Endothelial cell of hepatic sinusoid (primary cell): ENCODE data around the gene BAHD1.
"Not testable (repeated sequence)": the region's sequence is repeated elsewhere in the genome, so short reads cannot be mapped to it uniquely, and the experiment has no call there.

Experiments
- in situ Hi-C: cut with HindIII; loops from 2 replicates; pipeline ENCODE4 v1.10.0; 2017; ENCODE audit warnings: low sequenced_read_pairs

The BAHD1 gene

DNA sequence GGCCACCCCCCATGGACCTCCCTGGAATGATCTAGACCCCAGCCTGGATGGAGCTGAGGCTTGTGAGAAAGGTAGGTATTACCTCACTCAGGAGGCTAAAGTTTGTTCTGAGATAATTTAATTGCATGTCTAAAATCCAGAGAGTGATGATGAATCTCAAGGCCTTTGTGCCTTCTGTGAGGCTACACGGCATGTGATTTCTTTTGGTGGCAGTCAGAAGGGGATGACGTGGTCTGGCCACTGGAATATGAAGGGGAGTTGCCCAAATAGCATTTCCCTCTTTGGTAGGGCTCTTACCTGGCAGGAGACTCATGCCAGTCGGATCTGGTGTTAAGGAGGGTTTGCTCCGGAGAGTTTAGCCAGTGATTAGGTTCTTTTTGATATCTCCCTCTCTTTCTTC is 2.5 kb downstream of the BAHD1 start:
- in situ Hi-C loops: loop anchor here (5.0 kb wide), 2 partner anchors 46 to 59 kb away; no protein-coding TSS in a partner anchor

DNA sequence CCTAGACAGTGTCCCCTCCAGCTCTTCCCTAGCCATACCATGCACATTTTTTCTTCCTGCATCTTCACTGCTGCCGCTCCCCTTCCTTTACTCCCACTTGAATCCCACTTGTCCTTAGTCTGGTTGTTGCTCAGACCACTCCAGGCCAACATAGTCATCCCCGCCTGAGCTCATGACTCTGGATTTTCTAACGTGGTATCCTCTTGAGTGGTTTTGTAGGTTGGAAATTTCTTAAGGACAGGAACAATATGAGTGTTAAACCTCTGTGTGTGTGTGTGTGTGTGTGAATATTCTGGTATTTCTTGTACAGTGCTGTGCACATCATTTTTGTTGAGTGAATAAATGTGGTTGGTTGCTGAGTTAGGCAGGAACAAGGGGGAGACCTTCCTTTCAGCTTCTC is 3.1 kb downstream of the BAHD1 start:
- in situ Hi-C loops: loop anchor here (5.0 kb wide), 2 partner anchors 47 to 58 kb away; no protein-coding TSS in a partner anchor

GRCh38 chr15:40444736-40445135 is 4.0 kb downstream of the BAHD1 start:
- in situ Hi-C loops: loop anchor here (5.0 kb wide), 2 partner anchors 47 to 58 kb away; no protein-coding TSS in a partner anchor

GRCh38 chr15:40445421-40445922 is 4.7 kb downstream of the BAHD1 start:
- in situ Hi-C loops: no loop called here

DNA sequence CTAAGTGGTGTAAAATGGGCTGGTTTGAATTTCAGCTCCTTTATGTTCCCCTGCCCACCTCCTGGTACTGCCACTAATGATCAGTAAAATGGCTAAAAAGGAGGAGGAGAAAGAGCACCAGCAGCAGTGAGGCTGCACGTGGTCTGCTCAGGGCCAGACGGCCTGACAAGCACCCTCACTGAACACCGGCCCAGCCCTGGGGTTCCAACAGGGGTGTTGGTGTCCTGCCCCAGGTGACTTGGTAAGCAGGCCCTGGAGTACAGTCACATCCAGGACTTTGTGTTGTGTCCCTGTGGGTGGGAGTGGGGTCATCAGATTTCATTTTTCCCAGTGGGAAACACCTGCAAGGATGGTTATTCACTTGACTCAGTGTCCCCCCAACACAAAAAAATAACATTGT is 5.4 kb downstream of the BAHD1 start:
- in situ Hi-C loops: no loop called here

- in situ Hi-C loops: no loop called here
Measured at GRCh38 chr15:40448354-40448753, 7.6 kb downstream of the BAHD1 start.

GRCh38 chr15:40449275-40449674 is 8.5 kb downstream of the BAHD1 start:
- in situ Hi-C loops: no loop called here

GRCh38 chr15:40450047-40450446 is 9.3 kb downstream of the BAHD1 start:
- in situ Hi-C loops: no loop called here

DNA sequence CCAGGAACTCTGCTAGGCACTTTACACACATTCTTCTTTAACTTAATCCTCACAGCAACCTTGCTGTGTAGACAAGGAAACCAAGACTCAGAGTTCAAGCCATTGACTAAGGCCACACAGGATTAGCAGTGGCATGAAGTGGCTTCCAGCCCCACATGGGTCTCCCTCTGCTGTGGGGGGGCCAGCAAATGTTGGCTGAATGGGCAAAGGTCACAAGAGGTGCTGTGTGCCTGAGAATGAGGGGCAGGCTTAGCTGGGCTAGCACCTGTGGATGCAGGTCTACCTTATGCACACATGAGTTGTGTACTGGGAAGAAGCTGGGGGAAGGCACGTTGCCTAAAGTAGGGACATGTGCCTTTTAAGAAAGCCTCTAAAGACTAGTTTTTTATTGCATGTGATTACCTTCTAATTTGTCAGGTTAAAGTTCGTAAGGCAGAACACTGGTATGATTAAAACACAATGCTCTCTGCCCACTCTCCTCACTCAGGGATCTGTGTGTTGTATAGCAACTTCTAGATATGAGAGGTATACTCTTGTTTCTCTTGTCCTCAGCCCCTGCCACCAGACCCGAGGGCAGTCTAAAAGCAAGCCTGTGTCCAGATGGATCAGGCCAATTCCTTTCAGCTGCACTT is 10.9 kb downstream of the BAHD1 start:
- in situ Hi-C loops: no loop called here

- in situ Hi-C loops: no loop called here
Measured at GRCh38 chr15:40452296-40453090, 11.7 kb downstream of the BAHD1 start.

GRCh38 chr15:40453941-40454340 is 13.2 kb downstream of the BAHD1 start:
- in situ Hi-C loops: not testable (repeated sequence)

GRCh38 chr15:40454904-40455391 is 14.2 kb downstream of the BAHD1 start:
- in situ Hi-C loops: no loop called here

DNA sequence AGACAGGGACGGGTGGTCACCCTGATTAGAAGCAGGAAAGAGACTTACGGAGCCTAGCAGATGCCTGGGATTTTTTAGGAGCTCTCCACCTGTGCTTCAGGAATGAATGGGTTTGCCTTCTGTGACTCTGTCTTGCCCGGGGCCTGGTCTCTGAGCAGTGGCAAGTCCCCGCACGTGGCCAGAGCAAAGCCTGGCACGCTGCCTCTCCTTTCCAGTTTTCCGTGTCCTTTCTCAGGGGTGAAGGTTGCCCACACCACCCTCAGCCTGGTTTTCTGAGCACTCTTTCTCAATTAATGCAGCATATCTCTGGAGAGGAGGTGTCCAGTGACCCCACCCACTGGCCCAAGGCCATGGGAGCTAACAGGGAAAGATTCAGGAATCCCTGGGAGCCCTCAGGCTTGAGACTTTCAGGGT is 15.6 kb downstream of the BAHD1 start:
- in situ Hi-C loops: no loop called here

GRCh38 chr15:40456738-40457137 is 16.0 kb downstream of the BAHD1 start:
- in situ Hi-C loops: no loop called here

GRCh38 chr15:40458495-40459371 is 18.0 kb downstream of the BAHD1 start:
- in situ Hi-C loops: no loop called here

GRCh38 chr15:40459391-40460015 is 18.8 kb downstream of the BAHD1 start:
- in situ Hi-C loops: no loop called here

- in situ Hi-C loops: no loop called here
Measured at GRCh38 chr15:40460404-40460803, 19.7 kb downstream of the BAHD1 start.

GRCh38 chr15:40461958-40462357 is 21.2 kb downstream of the BAHD1 start:
- in situ Hi-C loops: no loop called here

DNA sequence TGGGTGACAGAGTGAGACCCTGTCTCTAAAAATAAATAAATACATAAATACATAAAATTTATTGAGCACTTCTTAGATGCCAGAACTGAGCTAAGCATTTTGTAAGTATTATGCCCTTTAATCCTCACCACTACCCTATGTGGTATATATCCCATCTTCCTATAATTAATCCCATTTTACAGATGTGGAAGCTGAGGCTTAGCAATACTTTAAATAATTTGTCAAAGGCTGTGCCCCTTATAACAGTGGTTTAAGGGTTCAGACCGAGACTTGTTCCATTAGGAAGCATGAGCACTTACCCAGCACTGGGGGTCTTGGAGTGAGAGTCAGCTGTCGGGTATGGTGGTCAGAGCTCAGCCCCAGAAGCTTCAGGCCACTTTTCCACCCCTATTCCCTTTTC is 22.5 kb downstream of the BAHD1 start:
- in situ Hi-C loops: no loop called here

DNA sequence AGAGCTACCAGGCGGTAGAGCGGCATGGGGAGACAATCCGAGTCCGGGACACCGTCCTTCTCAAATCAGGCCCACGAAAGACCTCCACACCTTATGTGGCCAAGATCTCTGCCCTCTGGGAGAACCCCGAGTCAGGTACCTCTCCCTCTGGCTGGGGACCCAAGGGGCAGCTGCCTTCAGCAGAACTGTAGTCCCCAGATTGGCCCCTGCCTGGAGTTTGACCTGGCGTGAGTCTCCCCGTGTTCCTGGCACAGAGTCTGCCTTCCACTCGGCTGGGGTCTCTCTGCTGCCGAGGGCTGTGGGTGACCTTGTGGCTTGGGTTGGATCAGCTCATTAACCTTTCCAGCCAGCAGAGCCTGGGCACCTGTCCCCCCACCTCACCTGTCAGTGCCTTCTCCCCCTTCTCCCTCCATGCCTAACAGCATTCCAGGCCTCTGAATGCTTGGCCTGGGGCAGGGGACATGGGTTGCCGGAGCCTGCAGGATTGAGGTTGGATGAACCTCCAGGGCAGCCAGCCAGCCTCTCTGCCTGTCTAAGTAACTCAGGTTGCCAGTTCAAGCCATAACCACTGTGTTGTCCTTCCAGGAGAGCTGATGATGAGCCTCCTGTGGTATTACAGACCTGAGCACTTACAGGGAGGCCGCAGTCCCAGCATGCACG is 23.3 kb downstream of the BAHD1 start:
- in situ Hi-C loops: no loop called here
